GM19099 (cell line): ENCODE measurements around the gene SLC25A51.

Experiments
- POLR2A ChIP-seq: IDR thresholded peaks from 3 replicates; pipeline ENCODE4 v1.6.1; 2011; ENCODE audit warnings: low read depth; ENCODE audit not compliant: insufficient read length; ENCODE audit errors: extremely low read depth

SLC25A51 gene

GRCh38 chr9:37927132-37927531 lies 23.2 kb upstream of the SLC25A51 start:
- no peak for TF ChIP-seq POLR2A

DNA sequence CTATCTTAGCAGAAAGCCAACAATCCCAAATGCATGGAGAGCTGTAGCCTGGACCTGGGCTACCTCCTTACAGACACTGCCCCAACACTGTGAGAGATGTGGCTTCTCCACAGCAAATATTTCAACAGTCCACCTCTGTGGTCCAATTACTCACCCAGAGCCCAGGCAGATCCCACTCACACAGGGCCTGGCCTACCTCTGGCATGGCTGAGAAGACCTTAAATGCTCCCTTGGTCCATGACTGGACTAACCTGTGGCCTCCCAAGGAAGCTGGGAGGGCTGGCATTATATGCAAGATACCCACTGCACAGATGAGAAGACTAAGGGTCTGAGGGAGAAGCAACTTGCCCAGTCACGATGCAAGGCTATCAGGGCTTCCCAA lies 22.8 kb upstream of the SLC25A51 start:
- TF ChIP-seq POLR2A: no peak

DNA sequence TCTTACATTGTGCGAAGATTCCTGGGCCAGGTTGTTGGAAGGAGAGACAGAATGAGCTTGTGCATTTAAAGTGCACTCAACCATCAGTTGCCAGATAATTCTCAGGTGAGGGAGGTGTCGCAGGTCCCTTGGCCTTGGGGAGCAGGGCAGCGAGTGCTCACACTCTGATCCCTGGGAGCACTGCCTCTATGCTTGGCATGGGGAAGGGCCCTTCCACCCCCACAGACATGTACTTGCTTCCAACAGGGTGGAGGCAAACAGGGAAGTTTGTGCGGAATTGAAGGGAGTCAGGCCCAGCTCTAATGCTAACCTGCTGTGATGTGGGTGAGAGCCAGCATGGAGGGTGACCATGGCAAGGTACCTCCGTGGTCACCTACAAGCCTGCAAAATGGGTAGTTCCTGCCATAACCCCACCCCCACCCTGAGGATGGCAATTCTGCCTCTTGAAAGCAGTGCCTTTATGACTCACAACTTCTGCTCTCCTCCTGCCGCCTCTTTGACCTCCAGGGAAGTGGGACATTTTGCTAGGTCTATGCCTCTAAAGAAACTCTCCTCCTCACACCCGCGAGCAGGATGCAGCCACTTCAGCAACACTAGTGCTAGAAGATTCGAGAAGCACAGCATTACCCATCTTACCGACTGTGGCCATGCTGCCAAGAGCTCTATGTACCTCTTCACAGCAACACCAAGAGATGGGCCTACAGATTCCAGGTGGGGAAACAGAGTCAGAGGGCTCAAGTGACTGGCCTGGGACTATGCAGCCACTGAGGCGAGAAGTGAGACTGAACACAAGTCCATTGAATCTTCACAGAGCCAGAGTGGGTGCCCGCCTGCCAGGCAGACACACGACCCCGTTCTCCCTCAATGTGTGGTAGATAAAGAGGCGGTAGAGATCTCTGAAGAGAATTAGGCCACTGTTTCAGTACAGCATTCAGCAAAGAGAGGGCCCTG lies 22.1 kb upstream of the SLC25A51 start:
- no peak for TF ChIP-seq POLR2A

DNA sequence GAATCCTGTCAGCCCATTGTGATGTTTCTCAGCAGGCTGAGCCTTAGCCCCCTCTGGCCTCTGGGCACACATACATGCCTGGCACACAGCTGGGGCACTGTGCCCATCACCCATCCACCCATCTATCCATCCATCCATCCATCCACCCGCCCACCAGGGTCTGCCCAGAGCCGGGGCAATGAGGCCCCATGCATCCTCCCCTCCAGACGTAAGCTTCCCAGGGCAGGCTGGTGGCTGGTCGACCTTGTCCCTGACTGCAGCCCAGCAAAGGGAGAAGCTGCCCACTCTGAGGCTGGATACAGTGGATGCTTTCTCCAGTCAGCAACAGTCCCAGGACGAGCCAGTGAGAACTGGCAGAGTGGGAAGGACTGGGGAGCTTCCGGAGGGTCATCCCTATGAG lies 21.1 kb upstream of the SLC25A51 start:
- no peak for TF ChIP-seq POLR2A

GRCh38 chr9:37924538-37924937 lies 20.6 kb upstream of the SLC25A51 start:
- no peak for TF ChIP-seq POLR2A

GRCh38 chr9:37923796-37924427 lies 20.0 kb upstream of the SLC25A51 start:
- no peak for TF ChIP-seq POLR2A

DNA sequence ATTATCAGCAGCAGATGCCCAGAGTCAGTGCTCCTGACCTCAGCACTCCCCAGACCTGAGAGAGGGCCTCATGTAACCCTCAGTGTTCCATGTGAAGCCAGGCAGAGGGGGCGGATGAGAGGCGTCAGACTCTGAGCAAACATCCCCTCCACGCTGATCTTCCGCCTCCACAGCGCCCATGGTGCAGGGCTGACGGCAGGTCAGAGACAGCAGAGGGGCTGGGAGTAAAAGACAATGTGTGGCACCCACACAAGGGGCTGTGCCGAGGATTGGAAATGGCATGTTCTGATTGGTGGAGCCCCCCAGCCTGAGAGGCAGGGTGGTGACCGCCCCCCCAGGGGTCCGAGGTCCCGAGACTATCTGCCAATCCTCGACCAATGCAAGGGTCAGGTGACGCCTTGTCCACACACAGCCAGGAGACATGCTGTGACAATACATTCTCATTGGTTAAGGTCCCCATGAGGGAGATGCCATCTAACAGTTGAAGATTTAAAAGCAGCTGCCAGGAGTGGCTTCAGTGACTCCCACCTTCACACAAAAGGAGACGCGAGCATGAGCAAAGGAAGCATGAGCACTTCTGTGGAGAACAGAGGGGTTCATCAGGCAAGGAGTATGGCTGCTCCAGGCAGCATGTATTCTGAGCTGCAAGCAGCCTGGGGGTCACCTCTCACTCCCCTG lies 19.3 kb upstream of the SLC25A51 start:
- no peak for TF ChIP-seq POLR2A

DNA sequence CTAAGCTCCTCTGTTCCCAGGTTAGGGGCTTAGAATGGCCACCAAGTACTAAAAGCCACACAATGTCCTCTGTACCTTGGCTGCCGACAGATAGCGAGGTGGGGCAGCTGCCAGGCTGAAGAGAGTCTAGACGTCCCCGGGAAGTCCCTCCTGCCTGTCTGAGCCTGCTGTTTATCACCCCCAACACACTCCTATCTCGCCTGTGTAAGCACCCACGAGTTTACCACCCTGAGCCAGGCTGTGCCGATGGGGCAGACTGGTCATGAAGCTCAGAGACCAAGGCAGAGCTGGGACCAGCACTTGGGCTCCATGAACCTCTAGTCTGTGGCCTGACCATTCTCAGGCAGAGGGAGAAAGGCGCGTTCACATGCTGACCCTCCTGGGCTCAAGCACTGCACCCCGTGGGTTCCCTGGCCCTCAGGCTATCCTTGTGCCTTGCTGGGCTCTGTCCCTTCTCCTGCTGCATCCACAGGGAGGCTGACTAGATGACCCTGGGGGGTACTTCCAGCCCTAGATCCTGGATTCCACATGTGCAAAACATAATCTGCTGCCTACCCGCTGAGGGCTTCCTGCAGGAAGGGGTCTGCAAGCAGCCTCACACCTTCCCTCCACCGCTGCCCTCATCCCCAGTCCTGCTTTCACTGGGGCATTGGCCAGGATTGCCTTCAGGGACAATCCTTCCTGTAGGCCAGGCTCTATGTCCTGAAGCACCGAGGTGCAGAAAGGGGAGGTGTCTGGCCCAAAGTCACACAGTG lies 18.6 kb upstream of the SLC25A51 start:
- no peak for TF ChIP-seq POLR2A

GRCh38 chr9:37921546-37922300 lies 17.8 kb upstream of the SLC25A51 start:
- no peak for TF ChIP-seq POLR2A

GRCh38 chr9:37921168-37921510 lies 17.2 kb upstream of the SLC25A51 start:
- TF ChIP-seq POLR2A: no peak

DNA sequence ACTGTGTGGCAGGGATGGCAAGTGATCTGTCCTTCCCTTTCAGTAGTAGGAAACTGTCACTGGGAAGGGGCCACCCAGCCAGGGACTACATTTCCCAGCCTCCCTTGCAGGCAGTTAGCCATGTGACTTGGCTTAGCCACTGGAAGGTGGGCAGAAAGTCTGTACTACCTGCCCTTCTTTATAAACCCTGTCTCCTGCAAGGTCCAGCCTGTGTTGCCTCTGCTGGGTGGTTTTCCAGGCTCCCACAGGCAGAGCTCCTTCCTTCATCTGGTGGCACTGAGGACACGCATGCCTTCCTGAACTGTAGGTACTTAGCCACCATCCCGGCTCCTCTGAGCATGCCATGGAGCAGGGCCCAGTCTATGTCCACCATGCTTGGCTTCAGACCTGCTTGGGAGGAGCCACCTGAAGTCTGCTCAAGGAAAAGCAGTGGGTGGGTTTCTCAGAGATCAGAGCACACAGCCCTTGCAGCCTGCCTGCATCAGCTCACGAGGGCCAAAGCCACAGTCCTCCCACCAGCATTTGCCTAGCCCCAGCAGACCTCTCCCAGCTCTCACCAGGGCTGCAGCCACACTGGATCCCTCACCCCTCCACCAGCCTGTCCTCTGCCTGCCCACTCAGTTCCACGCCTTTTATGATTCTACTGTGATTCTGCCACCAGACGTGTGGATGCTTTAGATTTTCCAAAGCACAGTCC lies 16.7 kb upstream of the SLC25A51 start:
- TF ChIP-seq POLR2A: no peak

- TF ChIP-seq POLR2A: no peak
These were observed 16.0 kb upstream of the SLC25A51 start for GRCh38 chr9:37919956-37920335.

DNA sequence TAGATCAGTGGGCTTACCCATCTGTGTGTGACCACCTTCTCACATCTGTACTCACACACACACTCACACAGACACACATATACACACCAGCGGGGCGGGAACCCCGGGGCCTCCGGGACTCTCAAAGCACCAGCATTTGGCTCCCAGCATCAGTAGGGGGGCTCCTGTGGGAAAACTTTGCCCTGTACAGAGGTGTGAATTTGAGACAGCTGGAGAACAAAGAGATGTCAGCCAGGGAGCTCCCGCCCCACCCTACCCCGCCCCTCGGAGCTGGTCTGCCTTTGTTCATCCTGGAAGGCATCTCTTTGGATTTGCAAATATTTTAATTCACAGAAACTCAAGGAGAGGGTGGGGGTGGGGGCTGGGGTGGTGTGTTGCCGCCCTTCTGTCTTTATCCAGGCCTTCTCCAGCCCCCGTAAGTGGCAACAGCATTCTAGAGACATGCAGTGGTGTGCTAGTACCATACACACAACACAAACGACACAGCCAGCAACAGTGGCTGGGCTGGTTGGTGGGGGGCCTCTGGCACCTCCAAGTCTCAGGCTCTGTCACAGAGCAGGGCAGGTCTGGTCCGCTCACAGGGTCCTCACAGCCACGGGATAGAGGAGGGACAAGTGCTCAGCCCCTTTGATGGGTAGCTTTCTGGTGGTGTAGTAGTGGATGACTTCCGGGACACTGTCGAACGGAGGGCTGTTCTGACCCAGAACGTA lies 15.5 kb upstream of the SLC25A51 start:
- no peak for TF ChIP-seq POLR2A

DNA sequence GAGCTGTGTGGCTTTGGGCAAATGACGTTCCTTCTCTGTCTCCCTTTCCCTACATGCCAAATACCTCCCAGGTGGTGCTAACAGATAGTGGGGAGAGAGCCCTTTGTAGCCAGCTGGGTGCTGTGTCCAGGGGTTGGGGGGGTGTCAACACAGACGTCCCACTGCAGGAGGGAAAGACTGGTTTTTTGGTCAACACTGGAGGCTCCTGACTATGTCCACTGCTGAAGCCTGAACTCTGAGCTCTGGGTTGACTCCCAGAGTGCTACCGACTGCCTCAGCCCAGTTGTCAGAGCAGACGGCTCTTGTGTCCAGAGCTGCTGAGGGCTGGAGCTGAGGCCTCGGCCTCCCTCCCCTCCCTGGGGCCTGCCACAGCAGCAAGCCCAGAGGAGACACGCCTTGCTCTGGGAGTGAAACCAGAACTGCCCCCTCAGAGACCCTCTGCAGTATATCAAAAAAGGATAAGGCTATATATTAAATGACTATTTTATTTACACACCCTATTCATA lies 14.8 kb upstream of the SLC25A51 start:
- TF ChIP-seq POLR2A: no peak
